Measurements from ENCODE around the gene SUN2.

Gene SUN2

GRCh38 chr22:38731703-38732161 is 24.1 kb downstream of the SUN2 start:
- H3K27ac ChIP-seq: peak overlapping the region; percentile 39; the same call in 1 of the 2 replicates
- TF ChIP-seq CTCF (conservative IDR thresholded peaks at IDR 0.05) (no peak), ZFX (IDR thresholded peaks at IDR 0.05) (no peak)

GRCh38 chr22:38730411-38730871 is 25.4 kb downstream of the SUN2 start:
- no peak for TF ChIP-seq CTCF (conservative IDR thresholded peaks at IDR 0.05)
- TF ChIP-seq ZFX (IDR thresholded peaks at IDR 0.05): no peak
- H3K27ac ChIP-seq: no peak overlapping the region

- TF ChIP-seq ZFX (IDR thresholded peaks at IDR 0.05) (no peak), CTCF (conservative IDR thresholded peaks at IDR 0.05) (no peak)
- H3K27ac ChIP-seq: no peak overlapping the region
These were observed 25.9 kb downstream of the SUN2 start for GRCh38 chr22:38729946-38730345.

GRCh38 chr22:38728871-38729796 is 26.7 kb downstream of the SUN2 start:
- no peak for TF ChIP-seq CTCF (conservative IDR thresholded peaks at IDR 0.05)
- no peak for TF ChIP-seq ZFX (IDR thresholded peaks at IDR 0.05)
- H3K27ac ChIP-seq: no peak overlapping the region

GRCh38 chr22:38727530-38728451 is 28.0 kb downstream of the SUN2 start:
- H3K27ac ChIP-seq: no peak overlapping the region
- TF ChIP-seq CTCF (conservative IDR thresholded peaks at IDR 0.05): no peak
- TF ChIP-seq ZFX (IDR thresholded peaks at IDR 0.05): no peak

GRCh38 chr22:38727123-38727522 is 28.7 kb downstream of the SUN2 start:
- no peak overlapping the region for H3K27ac ChIP-seq
- TF ChIP-seq ZFX (IDR thresholded peaks at IDR 0.05): no peak
- TF ChIP-seq CTCF (conservative IDR thresholded peaks at IDR 0.05): no peak

Data from C4-2B (cell line).